Dendritic cell treated with granulocyte-macrophage colony-stimulating factor and Interleukin-4, amounts not matched to agents 40 ng/mL and 50 ng/mL, for 4 days (primary cell): ENCODE results near the gene CPHXL2.
A peak's percentile ranks its signal among the peaks of the same experiment; 100 is the strongest.

Experiments used
- H3K27ac Mint-ChIP-seq: one replicate; pipeline ENCODE4 v1.8.0; 2022; ENCODE audit warnings: mild to moderate bottlenecking, mixed read lengths
- H3K27me3 Mint-ChIP-seq: one replicate; pipeline ENCODE4 v1.8.0; 2022; ENCODE audit warnings: mild to moderate bottlenecking, mixed read lengths
- H3K36me3 Mint-ChIP-seq: one replicate; pipeline ENCODE4 v1.8.0; 2022; ENCODE audit warnings: low read depth, mixed read lengths
- H3K4me1 Mint-ChIP-seq: one replicate; pipeline ENCODE4 v1.8.0; 2022; ENCODE audit warnings: low read depth, mixed read lengths
- H3K4me3 Mint-ChIP-seq: one replicate; pipeline ENCODE4 v1.8.0; 2022; ENCODE audit warnings: mild to moderate bottlenecking, moderate library complexity, mixed read lengths
- H3K9me3 Mint-ChIP-seq: one replicate; pipeline ENCODE4 v1.8.0; 2022; ENCODE audit warnings: mixed read lengths
- intact Hi-C: fragments of 100-400 bp; cut with micrococcal nuclease; formaldehyde crosslinking; loops from one replicate; pipeline ENCODE4 v1.15.0; 2022

Gene CPHXL2

GRCh38 chr16:75660321-75660720, 16.5 kb downstream of the CPHXL2 start:
- peaks cover 40% of the 10 kb centered on the region for H3K36me3 Mint-ChIP-seq
- intact Hi-C loops: no loop called here

GRCh38 chr16:75658175-75658574, 18.6 kb downstream of the CPHXL2 start:
- H3K27me3 Mint-ChIP-seq: no peaks in the 10 kb centered on the region
- H3K9me3 Mint-ChIP-seq: no peaks in the 10 kb centered on the region
- no peak overlapping the region for H3K4me3 Mint-ChIP-seq
- H3K36me3 Mint-ChIP-seq: peaks cover 61% of the 10 kb centered on the region
- H3K27ac Mint-ChIP-seq: no peak overlapping the region
- no peaks in the 10 kb centered on the region for H3K4me1 Mint-ChIP-seq
- intact Hi-C loops: loop anchor here (10.0 kb wide), 1 partner anchor 107 kb away; no protein-coding TSS in a partner anchor

More at GRCh38 chr16:75660321-75660720, 16.5 kb downstream of the CPHXL2 start:
- Mint-ChIP-seq H3K9me3 (no peaks in the 10 kb centered on the region), H3K4me3 (no peak overlapping the region), H3K27ac (no peak overlapping the region), H3K4me1 (no peaks in the 10 kb centered on the region), H3K27me3 (no peaks in the 10 kb centered on the region)

GRCh38 chr16:75653922-75654321, 22.9 kb downstream of the CPHXL2 start:
- no peaks in the 10 kb centered on the region for H3K9me3 Mint-ChIP-seq
- no peaks in the 10 kb centered on the region for H3K27me3 Mint-ChIP-seq
- H3K36me3 Mint-ChIP-seq: peaks cover 68% of the 10 kb centered on the region
- no peak overlapping the region for H3K27ac Mint-ChIP-seq
- intact Hi-C loops: loop anchor here (5.0 to 10.0 kb wide), 2 partner anchors 42 to 111 kb away; no protein-coding TSS in a partner anchor
- no peak overlapping the region for H3K4me3 Mint-ChIP-seq
- peaks cover 34% of the 10 kb centered on the region for H3K4me1 Mint-ChIP-seq

GRCh38 chr16:75648265-75649076, 28.3 kb downstream of the CPHXL2 start:
- H3K4me3 Mint-ChIP-seq: peak overlapping the region; percentile 98
- no peaks in the 10 kb centered on the region for H3K27me3 Mint-ChIP-seq
- intact Hi-C loops: loop anchor here (1.0 to 5.0 kb wide), 3 partner anchors 81 to 1544 kb away; partner anchors contain the start of genes CFDP1, GABARAPL2 and MON1B
- H3K27ac Mint-ChIP-seq: peak overlapping the region; percentile 96
- H3K9me3 Mint-ChIP-seq: no peaks in the 10 kb centered on the region
- peaks cover 47% of the 10 kb centered on the region for H3K4me1 Mint-ChIP-seq
- peaks cover 60% of the 10 kb centered on the region for H3K36me3 Mint-ChIP-seq

- Mint-ChIP-seq H3K9me3 (no peaks in the 10 kb centered on the region), H3K27ac (peak within 1 kb of the TSS; percentile 96), H3K4me3 (peak within 1 kb of the TSS; percentile 98), H3K27me3 (no peaks in the 10 kb centered on the region), H3K36me3 (peaks cover 62% of the 10 kb centered on the region), H3K4me1 (peaks cover 44% of the 10 kb centered on the region)
- intact Hi-C loops: loop anchor here (1.0 to 5.0 kb wide), 4 partner anchors 24 to 1545 kb away; partner anchors contain the start of genes ADAT1, CFDP1, GABARAPL2 and MON1B
Measured at GRCh38 chr16:75647492-75648264, 29.1 kb downstream of the CPHXL2 start, which contains the start of the genes KARS1 and TERF2IP. KARS1 (minus strand) TSS chr16:75647665; CDS start chr16:75647639, 26 bp downstream. TERF2IP (plus strand) TSS chr16:75647773; CDS start chr16:75647883, 110 bp downstream.

- peak overlapping the region; percentile 96 for H3K27ac Mint-ChIP-seq
- peaks cover 38% of the 10 kb centered on the region for H3K4me1 Mint-ChIP-seq
- H3K36me3 Mint-ChIP-seq: peaks cover 66% of the 10 kb centered on the region
- no peaks in the 10 kb centered on the region for H3K27me3 Mint-ChIP-seq
- intact Hi-C loops: loop anchor here (1.0 to 5.0 kb wide), 3 partner anchors 24 to 1545 kb away; partner anchors contain the start of genes ADAT1, GABARAPL2 and MON1B
- no peaks in the 10 kb centered on the region for H3K9me3 Mint-ChIP-seq
- H3K4me3 Mint-ChIP-seq: peak overlapping the region; percentile 98
Measured at GRCh38 chr16:75647112-75647491, 29.7 kb downstream of the CPHXL2 start.

GRCh38 chr16:75644240-75645012, 32.4 kb downstream of the CPHXL2 start:
- Mint-ChIP-seq H3K4me3 (no peak overlapping the region), H3K9me3 (no peaks in the 10 kb centered on the region), H3K27me3 (no peaks in the 10 kb centered on the region), H3K4me1 (peaks cover 14% of the 10 kb centered on the region), H3K27ac (no peak overlapping the region), H3K36me3 (peaks cover 82% of the 10 kb centered on the region)
- intact Hi-C loops: loop anchor here (5.0 kb wide), 2 partner anchors 77 to 1548 kb away; partner anchors contain the start of genes GABARAPL2 and MON1B

- intact Hi-C loops: no loop called here
- no peak overlapping the region for H3K27ac Mint-ChIP-seq
- H3K36me3 Mint-ChIP-seq: peaks cover 99% of the 10 kb centered on the region
- no peaks in the 10 kb centered on the region for H3K9me3 Mint-ChIP-seq
- H3K4me3 Mint-ChIP-seq: no peak overlapping the region
- H3K4me1 Mint-ChIP-seq: peaks cover 13% of the 10 kb centered on the region
- H3K27me3 Mint-ChIP-seq: no peaks in the 10 kb centered on the region
Measured at GRCh38 chr16:75640598-75640997, 36.2 kb downstream of the CPHXL2 start.

GRCh38 chr16:75635036-75635435, 41.8 kb downstream of the CPHXL2 start:
- intact Hi-C loops: no loop called here
- H3K36me3 Mint-ChIP-seq: peaks cover 99% of the 10 kb centered on the region
- H3K4me3 Mint-ChIP-seq: no peak overlapping the region
- H3K9me3 Mint-ChIP-seq: no peaks in the 10 kb centered on the region
- H3K27me3 Mint-ChIP-seq: no peaks in the 10 kb centered on the region
- no peaks in the 10 kb centered on the region for H3K4me1 Mint-ChIP-seq
- H3K27ac Mint-ChIP-seq: no peak overlapping the region

- Mint-ChIP-seq H3K4me3 (no peak overlapping the region), H3K4me1 (no peaks in the 10 kb centered on the region), H3K9me3 (no peaks in the 10 kb centered on the region), H3K27ac (no peak overlapping the region), H3K27me3 (no peaks in the 10 kb centered on the region), H3K36me3 (peaks cover 99% of the 10 kb centered on the region)
- intact Hi-C loops: no loop called here
Measured at GRCh38 chr16:75632857-75633256, 44.0 kb downstream of the CPHXL2 start.

GRCh38 chr16:75630052-75630451, 46.8 kb downstream of the CPHXL2 start:
- no peak overlapping the region for H3K27ac Mint-ChIP-seq
- no peaks in the 10 kb centered on the region for H3K9me3 Mint-ChIP-seq
- intact Hi-C loops: no loop called here
- H3K4me1 Mint-ChIP-seq: peaks cover 7% of the 10 kb centered on the region
- H3K36me3 Mint-ChIP-seq: peaks cover 97% of the 10 kb centered on the region
- H3K4me3 Mint-ChIP-seq: no peak overlapping the region
- no peaks in the 10 kb centered on the region for H3K27me3 Mint-ChIP-seq

- H3K9me3 Mint-ChIP-seq: no peaks in the 10 kb centered on the region
- intact Hi-C loops: loop anchor here (10.0 kb wide), 1 partner anchor 164 kb away; the partner anchor contains the start of gene TMEM170A
Measured at GRCh38 chr16:75629132-75629531, 47.7 kb downstream of the CPHXL2 start.

GRCh38 chr16:75628351-75628750, 48.5 kb downstream of the CPHXL2 start:
- no peak overlapping the region for H3K4me3 Mint-ChIP-seq
- peaks cover 81% of the 10 kb centered on the region for H3K36me3 Mint-ChIP-seq
- peaks cover 11% of the 10 kb centered on the region for H3K4me1 Mint-ChIP-seq
- intact Hi-C loops: loop anchor here (10.0 kb wide), 1 partner anchor 164 kb away; the partner anchor contains the start of gene TMEM170A
- no peak overlapping the region for H3K27ac Mint-ChIP-seq
- H3K27me3 Mint-ChIP-seq: no peaks in the 10 kb centered on the region
- no peaks in the 10 kb centered on the region for H3K9me3 Mint-ChIP-seq

More at GRCh38 chr16:75629132-75629531, 47.7 kb downstream of the CPHXL2 start:
- no peak overlapping the region for H3K27ac Mint-ChIP-seq
- no peaks in the 10 kb centered on the region for H3K27me3 Mint-ChIP-seq
- H3K4me1 Mint-ChIP-seq: peaks cover 11% of the 10 kb centered on the region
- peaks cover 89% of the 10 kb centered on the region for H3K36me3 Mint-ChIP-seq
- H3K4me3 Mint-ChIP-seq: no peak overlapping the region
